Testis (tissue), 3 donors: ENCODE results near the gene HEATR5B. TPM values are rescaled to one million over a fixed set of nuclear protein-coding genes. Genes with fewer than 3 reads are reported as not detected.
"Not testable (repeated sequence)": the region's sequence is repeated elsewhere in the genome, so short reads cannot be mapped to it uniquely, and the experiment has no call there.

Experiments
- DNase-seq: peaks from one replicate; pipeline ENCODE4 v3.0.0-alpha.2; 2019
- H3K27ac ChIP-seq, 2 donors: fragments of 200-600 bp; sonication (generic); one replicate each; pipeline ENCODE4 v1.5.1; 2019
- H3K27me3 ChIP-seq: fragments of 200-600 bp; sonication (generic); one replicate; pipeline ENCODE4 v1.5.1; 2019
- H3K36me3 ChIP-seq: fragments of 200-600 bp; sonication (generic); one replicate; pipeline ENCODE4 v1.5.1; 2017; ENCODE audit warnings: low read depth; ENCODE audit errors: missing control alignments
- H3K4me1 ChIP-seq: fragments of 200-600 bp; sonication (generic); one replicate; pipeline ENCODE4 v1.5.1; 2019
- H3K4me3 ChIP-seq, 2 donors: fragments of 200-600 bp; sonication (generic); one replicate each; pipeline ENCODE4 v1.5.1; 2017 to 2019
- H3K9me3 ChIP-seq: fragments of 200-600 bp; sonication (generic); one replicate; pipeline ENCODE4 v1.5.1; 2017
- POLR2A ChIP-seq: fragments of 450-650 bp; IDR thresholded peaks from one replicate; pipeline ENCODE4 v1.6.1; 2017; ENCODE audit warnings: antibody characterized with exemption, mild to moderate bottlenecking, moderate library complexity
- WGBS, 2 donors: methylation state at CpG; one replicate each; pipeline ENCODE4 v1.1.5; 2018; 5-methylcytosine and 5-hydroxymethylcytosine counted together
- intact Hi-C: fragments of 100-400 bp; cut with DNase I; formaldehyde crosslinking; loops from one replicate; pipeline ENCODE4 v1.15.1; 2023; ENCODE audit warnings: low total_unique reads
- polyA plus RNA-seq: library from polyadenylated mRNA; stranded (reverse); fragments of 350-450 nt; fragmentation: Illumina TruSeq; extraction: RNeasy Lipid Tissue Mini Kit (QIAGEN cat#74804); gene quantifications from one replicate; pipeline ENCODE4 v1.2.3, GENCODE V29; 2014; ENCODE audit warnings: low read depth, low replicate concordance; ENCODE audit not compliant: insufficient read depth
- total RNA-seq, 2 donors: library from RNA; depleted of rRNA; stranded (reverse); fragments of >200 nt; gene quantifications; one replicate each; pipeline ENCODE4 v1.2.3, GENCODE V29; 2016
- TF ChIP-seq, protein P1 (sequence below), 3 experiments: fragments of 450-650 bp in 2 of 3; fragments of 200-600 bp in 1 of 3; sonication (generic) in 1 of 3; IDR thresholded peaks; one replicate each; pipeline ENCODE4 v1.5.1; 2016 to 2019; ENCODE audit warnings: antibody characterized with exemption in 3 of 3, mild to moderate bottlenecking in 2 of 3, moderate library complexity in 1 of 3

The HEATR5B gene
- total and polyA plus RNA-seq, 3 donors from 2014 or later: 12.9 to 41.6 (median 35.7) TPM

DNA sequence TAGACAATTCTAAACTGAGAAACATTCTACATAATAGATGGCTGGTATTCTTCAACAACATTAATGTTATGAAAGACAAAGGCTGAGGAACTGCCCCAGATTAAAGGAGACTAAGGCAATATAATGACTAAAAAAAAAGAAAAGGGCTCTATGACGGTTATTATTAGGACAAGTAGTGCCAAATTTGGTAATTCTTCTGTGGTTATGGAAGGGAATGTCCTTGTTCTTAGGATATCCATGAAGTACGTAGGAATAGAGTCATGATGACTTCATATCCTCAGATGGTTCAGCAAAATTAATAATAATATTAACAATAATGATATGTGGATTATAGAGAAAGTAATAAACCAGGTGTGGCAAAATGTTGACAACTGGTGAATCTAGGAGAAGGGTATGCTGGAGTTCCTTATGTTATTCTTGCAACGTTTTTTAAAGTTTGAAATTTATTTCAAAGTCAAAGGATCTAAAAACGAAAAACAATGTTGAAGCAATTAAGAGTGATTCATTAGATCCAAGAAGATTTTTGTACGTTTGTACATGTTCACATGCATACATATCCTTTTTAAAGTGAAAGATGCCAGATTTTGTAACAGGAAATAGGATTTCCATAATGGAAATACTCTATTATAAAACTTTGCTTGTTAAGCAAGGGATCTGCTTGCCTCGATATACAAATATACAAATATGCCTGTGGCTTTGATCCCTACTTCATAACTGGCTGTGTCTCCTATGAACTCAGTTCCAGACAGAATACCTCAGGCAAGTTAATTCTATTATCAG lies 90.1 kb downstream of the HEATR5B start:
- Histone ChIP-seq H3K9me3 (no peaks in the 10 kb centered on the region), H3K27me3 (no peaks in the 10 kb centered on the region), H3K4me3 (no peak overlapping the region), H3K27ac (no peak overlapping the region), H3K4me1 (no peaks in the 10 kb centered on the region), H3K36me3 (no peaks in the 10 kb centered on the region)
- intact Hi-C loops: no loop called here
- 84 to 86% methylated on average over 6 of the region's 6 CpGs for WGBS, 2 donors
- TF ChIP-seq, protein P1, sequence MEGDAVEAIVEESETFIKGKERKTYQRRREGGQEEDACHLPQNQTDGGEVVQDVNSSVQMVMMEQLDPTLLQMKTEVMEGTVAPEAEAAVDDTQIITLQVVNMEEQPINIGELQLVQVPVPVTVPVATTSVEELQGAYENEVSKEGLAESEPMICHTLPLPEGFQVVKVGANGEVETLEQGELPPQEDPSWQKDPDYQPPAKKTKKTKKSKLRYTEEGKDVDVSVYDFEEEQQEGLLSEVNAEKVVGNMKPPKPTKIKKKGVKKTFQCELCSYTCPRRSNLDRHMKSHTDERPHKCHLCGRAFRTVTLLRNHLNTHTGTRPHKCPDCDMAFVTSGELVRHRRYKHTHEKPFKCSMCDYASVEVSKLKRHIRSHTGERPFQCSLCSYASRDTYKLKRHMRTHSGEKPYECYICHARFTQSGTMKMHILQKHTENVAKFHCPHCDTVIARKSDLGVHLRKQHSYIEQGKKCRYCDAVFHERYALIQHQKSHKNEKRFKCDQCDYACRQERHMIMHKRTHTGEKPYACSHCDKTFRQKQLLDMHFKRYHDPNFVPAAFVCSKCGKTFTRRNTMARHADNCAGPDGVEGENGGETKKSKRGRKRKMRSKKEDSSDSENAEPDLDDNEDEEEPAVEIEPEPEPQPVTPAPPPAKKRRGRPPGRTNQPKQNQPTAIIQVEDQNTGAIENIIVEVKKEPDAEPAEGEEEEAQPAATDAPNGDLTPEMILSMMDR (IDR thresholded peaks at IDR 0.05): no peak
- TF ChIP-seq POLR2A: no peak
- no peak for DNase-seq

DNA sequence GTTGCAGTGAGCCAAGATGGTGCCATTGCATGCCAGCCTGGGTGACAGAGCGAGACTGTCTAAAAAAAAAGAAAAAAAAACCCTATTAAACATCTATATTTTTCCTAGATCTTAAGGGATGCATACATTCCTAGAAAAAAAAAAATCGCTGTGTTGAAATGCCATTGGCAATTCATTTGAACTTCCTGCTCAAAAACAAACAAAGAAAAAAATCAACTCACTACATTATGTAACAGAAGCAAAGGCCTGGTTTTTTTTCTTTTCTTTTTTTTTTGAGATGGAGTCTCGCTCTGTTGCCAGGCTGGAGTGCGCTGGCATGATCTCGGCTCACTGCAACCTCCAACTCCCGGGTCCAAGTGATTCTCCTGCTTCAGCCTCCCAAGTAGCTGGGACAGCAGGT lies 96.2 kb downstream of the HEATR5B start:
- WGBS, 2 donors: 88 to 95% methylated on average over 6 of the region's 6 CpGs
- H3K27me3 ChIP-seq: no peaks in the 10 kb centered on the region
- intact Hi-C loops: no loop called here

DNA sequence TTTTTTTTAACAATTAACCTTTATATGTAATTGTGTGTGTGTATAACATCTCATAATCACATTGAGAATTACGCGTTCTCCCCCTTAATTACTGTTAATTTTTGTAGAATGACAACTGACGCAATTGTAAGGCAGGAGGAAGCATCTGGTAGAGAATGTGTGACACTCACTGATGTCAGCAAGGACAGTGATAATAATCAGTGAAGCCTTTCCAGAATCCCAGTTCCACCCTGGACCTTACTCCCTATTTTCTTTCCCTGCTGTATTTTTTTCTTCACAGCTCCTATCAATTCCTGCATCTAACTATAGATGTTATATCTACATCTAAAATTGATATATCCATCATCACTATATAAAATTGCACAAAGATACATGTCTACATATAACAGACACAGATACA lies 101.7 kb downstream of the HEATR5B start:
- Histone ChIP-seq H3K4me3 (no peak overlapping the region), H3K9me3 (no peaks in the 10 kb centered on the region), H3K4me1 (no peaks in the 10 kb centered on the region), H3K27ac (no peak overlapping the region), H3K27me3 (no peaks in the 10 kb centered on the region), H3K36me3 (no peaks in the 10 kb centered on the region)
- 81 to 83% methylated on average over 3 of the region's 3 CpGs for WGBS, 2 donors
- intact Hi-C loops: no loop called here
- TF ChIP-seq POLR2A: no peak
- TF ChIP-seq, protein P1 (IDR thresholded peaks at IDR 0.05): no peak
- DNase-seq: no peak

More for the DNA sequence above, 96.2 kb downstream of the HEATR5B start:
- no peak for DNase-seq
- TF ChIP-seq, protein P1 (IDR thresholded peaks at IDR 0.05): no peak
- TF ChIP-seq POLR2A: no peak
- Histone ChIP-seq H3K4me1 (no peaks in the 10 kb centered on the region), H3K4me3 (no peak overlapping the region), H3K27ac (no peak overlapping the region), H3K9me3 (no peaks in the 10 kb centered on the region), H3K36me3 (no peaks in the 10 kb centered on the region)

DNA sequence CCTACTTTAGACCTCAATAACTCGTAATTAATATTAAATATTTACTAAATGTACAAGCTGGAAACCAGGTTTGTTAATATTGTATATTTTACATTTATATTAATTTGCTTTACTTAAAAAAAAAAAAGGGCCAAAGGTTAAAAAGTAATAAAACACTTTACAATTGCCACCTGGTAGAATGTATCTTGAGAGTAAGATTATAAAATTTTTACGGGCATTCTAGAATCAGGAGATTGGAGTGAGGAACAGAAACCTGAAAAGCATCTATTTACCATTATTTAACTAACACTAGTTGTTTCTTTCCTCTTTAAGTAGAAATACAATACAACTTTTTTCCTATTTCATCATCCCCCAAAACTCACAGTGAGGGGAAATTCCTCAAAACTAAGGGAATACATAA lies 102.3 kb downstream of the HEATR5B start:
- Histone ChIP-seq H3K27me3 (no peaks in the 10 kb centered on the region), H3K27ac (no peak overlapping the region), H3K36me3 (no peaks in the 10 kb centered on the region), H3K4me3 (no peak overlapping the region), H3K9me3 (no peaks in the 10 kb centered on the region), H3K4me1 (no peaks in the 10 kb centered on the region)
- intact Hi-C loops: no loop called here
- TF ChIP-seq POLR2A: no peak
- WGBS, 2 donors: 94 to 95% methylated on average over 2 of the region's 2 CpGs
- no peak for DNase-seq

DNA sequence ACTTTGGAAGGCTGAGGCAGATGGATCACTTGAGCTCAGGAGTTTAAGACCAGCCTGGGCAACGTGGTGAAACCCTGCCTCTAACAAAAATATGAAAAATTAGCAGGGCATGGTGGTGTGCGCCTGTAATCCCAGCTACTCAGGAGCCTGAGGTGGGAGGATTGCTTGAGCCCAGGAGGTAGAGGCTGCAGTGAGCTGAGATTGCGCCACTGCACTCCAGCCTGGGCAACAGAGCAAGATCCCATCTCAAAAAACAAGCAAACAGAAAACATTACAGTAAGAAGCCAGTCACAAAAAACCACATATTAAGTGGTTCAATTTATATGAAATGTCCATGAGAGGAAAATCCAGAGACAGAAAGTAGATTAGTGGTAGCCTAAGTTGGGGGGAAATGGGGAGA lies 105.2 kb downstream of the HEATR5B start:
- intact Hi-C loops, H3K9me3 ChIP-seq, H3K27me3 ChIP-seq, H3K36me3 ChIP-seq, H3K27ac ChIP-seq, H3K4me3 ChIP-seq, DNase-seq, H3K4me1 ChIP-seq: not testable (repeated sequence)
- 86 to 93% methylated on average over 3 of the region's 3 CpGs for WGBS, 2 donors

DNA sequence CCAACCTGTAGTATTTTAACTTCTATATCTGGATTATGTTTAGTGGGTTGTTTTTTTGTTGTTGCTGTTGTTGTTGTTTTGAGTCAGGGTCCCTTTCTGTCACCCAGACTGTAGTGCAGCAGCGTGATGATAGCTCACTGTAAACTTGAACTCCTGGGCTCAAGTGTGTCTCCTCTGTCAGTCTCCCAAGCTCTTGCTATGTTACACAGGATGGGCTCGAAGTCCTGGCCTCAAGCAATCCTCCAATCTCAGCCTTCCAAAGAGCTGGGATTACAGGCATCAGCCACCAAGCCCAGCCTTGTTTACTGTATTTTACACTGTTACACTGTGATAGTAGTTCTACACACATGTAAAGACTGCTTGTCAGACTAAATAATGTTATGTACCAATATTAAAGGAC lies 108.1 kb downstream of the HEATR5B start:
- no peaks in the 10 kb centered on the region for H3K9me3 ChIP-seq
- TF ChIP-seq, protein P1 (IDR thresholded peaks at IDR 0.05): no peak
- TF ChIP-seq POLR2A: no peak
- no peaks in the 10 kb centered on the region for H3K36me3 ChIP-seq
- WGBS, 2 donors: 86 to 89% methylated on average over 2 of the region's 2 CpGs
- no peaks in the 10 kb centered on the region for H3K27me3 ChIP-seq
- no peak overlapping the region for H3K4me3 ChIP-seq
- intact Hi-C loops: no loop called here
- no peak for DNase-seq
- no peak overlapping the region for H3K27ac ChIP-seq
- peaks cover 5% of the 10 kb centered on the region for H3K4me1 ChIP-seq
